Mucosa of descending colon (tissue), 3 donors: Measurements from ENCODE around the gene HYDIN. TPM values are rescaled to one million over a fixed set of nuclear protein-coding genes. Genes with fewer than 3 reads are reported as not detected.

ENCODE experiments used
- ATAC-seq: fragments of 200-7000 bp; cut with Tn5 transposase; one replicate; pipeline ENCODE4 v1.9.1; 2020; ENCODE audit warnings: mild to moderate bottlenecking, moderate library complexity
- DNase-seq, 3 donors: peaks; one replicate each; pipeline ENCODE4 v3.0.0-alpha.2; 2020
- H3K36me3 ChIP-seq: fragments of 200-600 bp; one replicate; pipeline ENCODE4 v1.8.0; 2021; ENCODE audit warnings: low read depth, mild to moderate bottlenecking
- H3K4me1 ChIP-seq: fragments of 200-600 bp; one replicate; pipeline ENCODE4 v1.8.0; 2021; ENCODE audit warnings: low read depth, mild to moderate bottlenecking
- H3K4me3 ChIP-seq: fragments of 200-600 bp; one replicate; pipeline ENCODE4 v1.8.0; 2021; ENCODE audit warnings: mild to moderate bottlenecking
- H3K9me3 ChIP-seq: fragments of 200-600 bp; one replicate; pipeline ENCODE4 v1.8.0; 2021; ENCODE audit warnings: mild to moderate bottlenecking
- CTCF ChIP-seq: fragments of 200-600 bp; IDR thresholded peaks from one replicate; pipeline ENCODE4 v1.8.0; 2022; ENCODE audit warnings: antibody characterized with exemption, mild to moderate bottlenecking
- intact Hi-C, 2 donors: fragments of 100-400 bp; cut with DNase I in 1 of 2; cut with micrococcal nuclease in 1 of 2; formaldehyde crosslinking; loops; one replicate each; pipeline versions ENCODE4 v1.11.0 to v1.11.1; 2022; cut with DNase I, micrococcal nuclease
- total RNA-seq, 3 donors: library from RNA; stranded (reverse); fragmentation: NEBNext Ultra II Directional in 2 of 3; extraction: Animal tissue kit (Norgen Biotek cat#: 25700) in 2 of 3; gene quantifications; one replicate each; pipeline versions ENCODE4 v1.2.1 to v1.2.4, GENCODE V29; 2021 to 2023
- donor health status: DM: no; HTN: no; CAD: no; lungs with moderate emphysema.
- donor health status: DM: no; HTN: no; CAD: no.
- donor health status: DM: no; HTN: yes; CAD: no.

Gene HYDIN
- total RNA-seq, 3 donors from 2014 or later, result 0.80 to 2.3 (median 1.5) TPM

- H3K4me1 ChIP-seq, result no peaks in the 10 kb centered on the region
- peaks cover 7% of the 10 kb centered on the region for H3K36me3 ChIP-seq
- intact Hi-C loops, result no loop called here
- peak in 2 of 3 donors; percentile 43 to 48 for DNase-seq
- TF ChIP-seq CTCF, result no peak
- ATAC-seq, result no peak
- no peaks in the 10 kb centered on the region for H3K9me3 ChIP-seq
- H3K4me3 ChIP-seq, result no peak overlapping the region
Observed at GRCh38 chr16:70788668-70789594, 441.6 kb downstream of the HYDIN start.

- TF ChIP-seq CTCF, result no peak
- no peaks in the 10 kb centered on the region for H3K4me1 ChIP-seq
- ATAC-seq, result no peak
- DNase-seq, result no peak
- no peaks in the 10 kb centered on the region for H3K9me3 ChIP-seq
- peaks cover 16% of the 10 kb centered on the region for H3K36me3 ChIP-seq
- intact Hi-C loops, result no loop called here
- no peak overlapping the region for H3K4me3 ChIP-seq
Observed at GRCh38 chr16:70786020-70786755, 444.3 kb downstream of the HYDIN start.

- no peak for DNase-seq
- Histone ChIP-seq H3K36me3 (peaks cover 21% of the 10 kb centered on the region), H3K4me3 (no peak overlapping the region), H3K9me3 (no peaks in the 10 kb centered on the region), H3K4me1 (no peaks in the 10 kb centered on the region)
- ATAC-seq, result no peak
- no peak for TF ChIP-seq CTCF
- intact Hi-C loops, result no loop called here
Observed at GRCh38 chr16:70784692-70785555, 445.6 kb downstream of the HYDIN start.

- Histone ChIP-seq H3K36me3 (peaks cover 21% of the 10 kb centered on the region), H3K4me1 (no peaks in the 10 kb centered on the region), H3K9me3 (no peaks in the 10 kb centered on the region), H3K4me3 (no peak overlapping the region)
- ATAC-seq (no peak), DNase-seq (no peak)
- intact Hi-C loops, result no loop called here
- TF ChIP-seq CTCF, result no peak
Observed at GRCh38 chr16:70782237-70782636, 448.3 kb downstream of the HYDIN start.

GRCh38 chr16:70781800-70782199, 448.7 kb downstream of the HYDIN start:
- DNase-seq (peak in 1 of 3 donors; percentile 10), ATAC-seq (no peak)
- peaks cover 21% of the 10 kb centered on the region for H3K36me3 ChIP-seq

More at GRCh38 chr16:70781800-70782199, 448.7 kb downstream of the HYDIN start:
- H3K4me3 ChIP-seq, result no peak overlapping the region
- no peak for TF ChIP-seq CTCF
- no peaks in the 10 kb centered on the region for H3K9me3 ChIP-seq
- intact Hi-C loops, result no loop called here
- H3K4me1 ChIP-seq, result no peaks in the 10 kb centered on the region
